ENCODE results near the gene HHATL.

DNA sequence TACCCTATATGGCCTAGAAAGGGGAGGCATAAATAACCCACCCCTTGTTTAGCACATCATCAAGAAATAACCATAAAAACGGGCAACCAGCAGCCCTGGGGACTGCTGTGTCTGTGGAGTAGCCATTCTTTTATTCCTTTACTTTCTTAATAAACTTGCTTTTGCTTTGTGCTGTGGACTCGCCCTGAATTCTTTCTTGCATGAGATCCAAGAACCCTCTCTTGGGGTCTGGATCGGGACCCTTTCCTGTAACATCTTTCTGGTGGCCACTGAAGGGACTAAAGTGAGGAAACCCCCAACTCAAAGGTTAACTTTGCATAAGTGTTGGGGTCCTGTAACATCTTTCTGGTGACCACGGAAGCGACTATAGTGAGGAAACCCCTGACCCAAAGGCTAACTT, 15.7 kb upstream of the HHATL start:
- TF ChIP-seq, protein P1, sequence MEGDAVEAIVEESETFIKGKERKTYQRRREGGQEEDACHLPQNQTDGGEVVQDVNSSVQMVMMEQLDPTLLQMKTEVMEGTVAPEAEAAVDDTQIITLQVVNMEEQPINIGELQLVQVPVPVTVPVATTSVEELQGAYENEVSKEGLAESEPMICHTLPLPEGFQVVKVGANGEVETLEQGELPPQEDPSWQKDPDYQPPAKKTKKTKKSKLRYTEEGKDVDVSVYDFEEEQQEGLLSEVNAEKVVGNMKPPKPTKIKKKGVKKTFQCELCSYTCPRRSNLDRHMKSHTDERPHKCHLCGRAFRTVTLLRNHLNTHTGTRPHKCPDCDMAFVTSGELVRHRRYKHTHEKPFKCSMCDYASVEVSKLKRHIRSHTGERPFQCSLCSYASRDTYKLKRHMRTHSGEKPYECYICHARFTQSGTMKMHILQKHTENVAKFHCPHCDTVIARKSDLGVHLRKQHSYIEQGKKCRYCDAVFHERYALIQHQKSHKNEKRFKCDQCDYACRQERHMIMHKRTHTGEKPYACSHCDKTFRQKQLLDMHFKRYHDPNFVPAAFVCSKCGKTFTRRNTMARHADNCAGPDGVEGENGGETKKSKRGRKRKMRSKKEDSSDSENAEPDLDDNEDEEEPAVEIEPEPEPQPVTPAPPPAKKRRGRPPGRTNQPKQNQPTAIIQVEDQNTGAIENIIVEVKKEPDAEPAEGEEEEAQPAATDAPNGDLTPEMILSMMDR (IDR thresholded peaks at IDR 0.05), result no peak
- TF ChIP-seq POLR2AphosphoS5 (IDR thresholded peaks at IDR 0.05) (no peak), POLR2A (IDR thresholded peaks at IDR 0.05) (no peak)
